Fibroblast of skin of back (primary cell): ENCODE results near the gene LRPAP1.

ENCODE experiments used
- DNase-seq: peaks from one replicate; pipeline ENCODE4 v3.0.0-alpha.2; 2013

Gene LRPAP1

DNA sequence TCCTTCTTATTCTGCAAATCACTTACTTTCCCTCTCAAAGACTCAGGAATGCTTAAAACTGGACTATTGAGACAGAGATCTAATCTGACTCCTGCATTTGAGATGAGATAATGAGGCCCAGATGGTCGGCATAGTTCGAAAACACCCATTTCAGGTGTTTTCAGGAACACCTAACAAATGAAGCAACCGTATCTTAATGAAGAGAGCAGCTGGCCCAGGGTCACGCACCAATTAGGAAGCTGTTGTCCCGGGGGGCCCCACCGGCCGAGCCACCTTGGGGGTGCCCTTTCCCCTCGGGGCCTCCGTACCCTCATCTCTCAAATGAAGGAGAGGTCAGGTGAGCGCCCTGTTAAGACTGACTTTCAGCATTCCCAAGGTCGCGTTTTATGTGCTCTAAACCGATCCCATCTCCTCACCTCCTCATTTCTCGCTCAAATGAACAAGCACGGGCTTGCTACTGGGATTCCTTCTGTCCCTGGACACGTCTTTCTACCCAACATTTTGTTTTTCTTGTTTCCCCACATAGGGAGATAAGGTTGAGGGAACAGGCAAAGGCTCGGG, 824 bp downstream of the LRPAP1 start:
- DNase-seq: no peak

DNA sequence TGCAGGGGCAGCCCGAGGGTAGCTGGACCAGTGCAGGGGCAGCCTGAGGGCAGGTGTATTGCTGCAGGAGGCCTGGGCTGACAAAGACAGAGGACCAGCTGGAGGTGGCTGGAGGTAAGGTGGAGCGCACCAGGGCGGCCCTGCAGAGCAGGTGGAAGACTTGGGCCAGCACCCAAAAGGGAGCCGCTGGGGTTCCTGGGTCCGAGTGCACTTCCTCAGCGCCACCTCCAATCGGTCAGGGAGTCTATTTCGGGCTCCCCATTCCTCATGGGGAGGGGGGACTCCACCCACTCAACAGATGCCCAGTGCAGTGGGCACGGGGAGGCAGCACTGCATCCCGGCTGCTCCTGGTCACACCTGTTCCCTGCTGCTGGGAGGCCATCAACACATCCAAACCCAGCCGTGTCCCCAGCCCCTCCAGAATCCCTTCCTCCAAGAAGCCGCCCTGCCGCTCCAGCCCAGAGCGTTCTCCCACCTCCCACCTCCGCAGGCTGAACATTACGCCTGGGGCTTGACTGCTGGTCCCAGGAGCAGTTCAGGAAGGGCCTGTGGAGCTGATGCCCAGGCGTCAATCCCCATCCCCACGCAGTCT, 1.5 kb downstream of the LRPAP1 start:
- DNase-seq: no peak

DNA sequence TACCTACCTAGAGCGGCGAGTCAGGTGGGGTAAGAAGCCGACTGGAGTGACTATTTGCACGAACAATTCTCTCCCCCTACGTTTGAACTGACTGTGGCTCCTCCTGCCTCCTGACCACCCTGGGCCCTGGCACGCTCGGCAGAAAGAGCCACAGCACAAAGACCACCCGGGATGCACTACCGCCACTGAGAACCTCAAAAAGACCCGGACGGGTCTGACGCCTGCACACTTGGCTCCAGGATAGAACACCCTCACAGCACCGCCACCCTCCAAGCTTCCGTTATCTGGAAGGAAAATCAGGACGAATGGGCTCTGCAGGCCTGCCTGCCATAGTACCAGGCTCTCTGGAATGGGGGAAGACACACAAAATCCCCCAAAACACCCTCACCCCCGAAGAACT, 2.2 kb downstream of the LRPAP1 start:
- DNase-seq: no peak

DNA sequence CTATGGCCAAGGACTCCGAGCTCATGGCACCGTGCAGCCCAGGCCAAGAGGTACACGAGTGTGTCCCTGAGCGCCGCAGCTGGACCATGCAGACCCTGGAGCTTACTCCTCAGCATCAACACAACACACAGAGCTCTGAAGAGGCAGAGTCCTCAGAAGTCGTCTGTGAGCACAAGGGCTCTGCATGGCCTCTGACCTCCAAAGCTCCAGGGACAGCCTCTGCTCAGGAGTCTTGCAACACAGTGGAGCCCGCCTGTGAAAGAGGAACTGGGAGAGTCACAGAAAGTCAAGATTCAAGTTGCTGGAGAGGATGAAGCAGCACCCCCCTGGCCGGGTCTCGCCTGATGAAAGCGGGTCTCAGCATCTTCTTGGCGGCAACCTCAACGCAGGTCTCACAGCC, 2.9 kb downstream of the LRPAP1 start:
- DNase-seq: no peak

DNA sequence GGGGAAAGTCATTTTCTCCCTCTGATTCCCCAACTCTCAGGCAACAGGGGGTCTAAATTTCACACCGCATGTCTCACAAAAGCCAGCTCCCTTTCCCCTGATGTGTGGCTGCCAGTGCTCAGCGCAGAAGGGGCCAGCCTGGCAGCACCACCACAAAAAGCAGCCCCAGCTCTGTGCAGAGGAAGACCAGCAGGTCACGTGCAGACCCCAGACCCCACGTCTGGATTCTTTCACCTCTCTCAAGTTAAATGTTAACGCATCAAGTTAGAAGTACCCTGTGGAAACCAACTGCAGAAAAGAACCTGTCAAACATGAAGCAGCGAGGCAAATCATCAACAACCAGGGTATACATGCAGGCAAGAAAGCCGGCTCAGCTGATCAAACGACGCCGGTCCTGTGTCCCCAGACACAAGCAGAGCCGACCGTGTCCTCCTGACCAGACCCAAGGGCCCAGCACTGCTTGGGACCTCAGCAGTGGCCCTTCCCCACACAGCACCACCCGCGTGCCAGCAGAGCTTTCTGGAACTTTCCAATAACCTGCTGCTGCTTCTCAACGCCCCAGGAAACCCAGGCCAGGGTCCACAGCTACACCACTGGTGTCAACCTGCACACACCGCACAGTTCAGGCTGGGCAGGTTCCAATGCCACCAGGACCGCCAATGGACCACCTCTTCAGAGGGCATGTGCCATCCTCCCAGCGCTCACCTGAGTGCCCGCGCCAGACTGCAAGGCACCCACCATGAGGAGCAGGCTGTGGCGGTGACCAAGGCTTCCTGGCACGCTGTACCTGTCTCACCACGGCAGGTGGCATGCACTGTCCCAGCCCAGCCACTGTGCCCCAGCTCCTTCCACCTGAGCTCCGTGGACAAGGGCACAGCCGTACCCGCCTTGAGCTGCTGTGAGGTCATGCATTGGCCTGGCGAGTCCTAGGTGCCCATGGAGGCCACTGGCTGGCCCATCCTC, 4.0 kb downstream of the LRPAP1 start:
- DNase-seq: no peak

DNA sequence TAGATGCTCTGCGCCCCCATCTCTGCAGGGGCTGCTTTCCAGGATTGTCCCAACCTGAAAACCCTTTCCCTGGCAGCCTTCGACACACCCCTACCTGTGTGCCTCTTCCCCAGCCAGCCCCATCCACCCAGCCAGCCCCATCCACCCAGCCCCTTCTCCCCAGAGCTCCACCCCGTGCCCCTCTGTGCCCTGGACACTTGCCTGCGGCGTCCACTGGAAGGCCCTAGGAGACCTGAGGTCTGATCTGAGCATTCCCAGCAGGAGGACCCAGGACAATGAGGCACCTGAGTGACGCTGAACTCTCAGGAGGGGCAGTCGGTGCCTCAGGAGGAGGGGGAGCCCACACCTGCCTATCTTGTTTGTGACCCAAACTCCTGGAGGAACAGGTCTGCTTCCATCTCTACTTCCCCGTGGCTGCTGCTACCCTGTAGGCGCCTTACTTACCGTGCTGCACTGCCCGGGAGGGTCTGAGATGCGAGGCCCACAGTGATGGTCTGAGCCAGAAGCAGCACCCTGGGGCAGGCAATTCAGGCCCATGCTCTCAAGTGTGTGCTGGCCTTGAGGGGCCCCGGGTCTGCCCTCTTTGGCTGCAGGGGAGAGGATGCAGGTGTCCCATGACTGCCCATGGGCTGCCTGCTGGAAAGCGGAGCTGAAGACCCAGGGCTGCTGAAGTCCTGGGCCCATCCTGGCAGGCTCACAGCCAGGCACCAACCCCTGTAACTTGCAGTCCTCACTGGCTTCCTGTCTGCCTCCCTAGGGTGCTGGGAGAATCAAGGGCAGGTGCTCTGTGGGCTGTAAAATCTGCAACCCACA, 4.9 kb downstream of the LRPAP1 start:
- DNase-seq: no peak

DNA sequence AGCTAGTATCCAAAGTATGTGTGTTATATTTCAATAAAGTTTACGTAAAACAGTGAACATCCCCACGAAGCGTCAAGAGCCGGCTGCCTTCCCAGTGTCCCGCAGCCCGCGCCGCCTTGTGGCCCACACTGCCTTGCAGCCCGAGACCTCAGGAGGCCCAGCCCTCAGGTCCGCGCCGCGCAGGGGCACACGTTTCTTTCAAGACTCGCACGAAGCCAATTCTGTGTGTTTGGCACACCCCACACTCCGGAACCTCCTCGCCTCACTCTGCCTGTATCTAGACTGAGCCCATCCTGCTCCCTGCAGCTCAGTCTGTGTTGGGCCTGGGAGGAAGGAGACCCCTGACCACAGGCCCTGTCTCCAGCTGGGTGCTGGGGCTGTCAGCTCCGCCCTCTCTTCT, 5.8 kb downstream of the LRPAP1 start:
- no peak for DNase-seq

DNA sequence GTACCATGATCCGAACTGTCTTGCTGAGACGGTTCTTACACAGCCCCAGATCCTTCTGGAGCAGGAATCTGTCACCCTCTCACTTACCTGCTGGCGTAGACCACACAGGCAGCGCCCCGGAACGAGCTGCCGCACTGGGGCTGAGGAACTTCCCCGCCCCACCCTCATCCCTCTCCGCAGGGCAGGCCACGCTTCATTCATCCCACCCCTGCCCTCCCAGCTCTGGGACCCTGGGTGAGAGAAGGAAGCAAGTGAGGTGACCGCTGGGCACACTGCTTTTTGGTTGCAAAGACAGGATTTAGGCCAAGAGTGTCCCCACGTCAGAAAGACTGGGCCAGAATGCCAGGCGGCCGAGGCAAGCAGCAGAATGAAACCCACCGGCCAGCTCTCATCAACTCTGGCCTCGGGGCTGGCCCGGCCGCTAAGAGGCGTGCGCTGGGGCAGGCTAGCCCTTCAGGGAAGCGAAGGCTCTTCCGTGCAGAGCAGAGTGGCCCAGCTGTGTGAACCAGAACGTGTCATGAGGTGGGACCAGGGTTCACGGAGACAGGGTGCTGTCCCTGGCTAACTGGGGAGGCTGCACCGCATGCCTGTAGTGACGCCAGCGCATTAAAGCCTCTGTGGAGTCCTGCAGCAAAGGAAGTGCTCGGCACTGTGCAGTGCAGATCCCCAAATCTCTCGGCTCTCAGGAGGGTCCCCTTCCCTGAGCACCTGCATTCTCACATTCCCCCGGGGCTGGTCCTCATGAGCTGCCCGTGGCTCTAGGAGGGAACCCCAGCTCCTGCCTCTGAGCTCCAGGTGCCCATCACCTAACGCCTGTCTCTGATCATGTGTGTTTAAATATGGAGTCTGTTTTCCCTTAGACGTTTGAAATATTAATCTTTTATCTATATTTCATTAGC, 6.4 kb downstream of the LRPAP1 start:
- DNase-seq: no peak

DNA sequence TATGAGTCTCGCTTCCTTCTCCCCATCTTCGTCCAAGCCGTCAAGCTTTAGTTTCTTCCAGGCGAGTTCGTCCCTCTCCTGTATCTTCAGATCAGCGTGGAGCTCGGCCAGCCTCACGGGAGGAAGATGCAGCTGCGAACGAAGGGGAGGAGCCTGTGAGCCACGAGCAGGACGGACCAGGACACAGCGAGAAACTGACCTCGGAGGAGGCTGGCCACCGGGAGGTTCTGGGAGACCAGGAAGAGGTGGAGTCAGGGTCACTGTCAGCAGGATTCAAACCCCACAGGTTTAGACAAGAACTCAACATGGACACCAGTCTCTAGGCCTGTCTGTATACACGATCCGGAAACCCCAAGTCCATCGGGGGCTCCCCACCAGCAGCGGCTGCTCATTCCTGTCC, 7.3 kb downstream of the LRPAP1 start:
- no peak for DNase-seq

DNA sequence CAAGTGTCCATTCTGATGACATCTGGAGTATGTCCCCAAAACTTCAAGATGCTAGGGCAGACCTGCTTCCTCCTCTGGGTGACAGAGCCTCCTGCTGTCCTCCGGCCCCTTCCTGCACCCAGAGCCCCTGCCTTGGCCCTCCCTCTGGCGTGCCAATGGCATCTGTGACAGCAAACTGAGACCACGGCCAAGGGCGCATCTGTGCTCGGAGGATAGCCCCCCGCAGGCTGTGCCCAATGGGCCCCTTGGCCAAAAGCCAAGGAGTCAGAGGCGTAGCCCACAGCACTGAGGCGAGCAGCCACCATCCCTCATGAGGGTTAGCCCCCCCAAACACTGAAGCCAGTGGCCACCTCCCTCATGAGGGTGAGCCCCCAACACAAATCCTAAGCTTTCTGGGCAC, 7.9 kb downstream of the LRPAP1 start:
- DNase-seq: no peak

DNA sequence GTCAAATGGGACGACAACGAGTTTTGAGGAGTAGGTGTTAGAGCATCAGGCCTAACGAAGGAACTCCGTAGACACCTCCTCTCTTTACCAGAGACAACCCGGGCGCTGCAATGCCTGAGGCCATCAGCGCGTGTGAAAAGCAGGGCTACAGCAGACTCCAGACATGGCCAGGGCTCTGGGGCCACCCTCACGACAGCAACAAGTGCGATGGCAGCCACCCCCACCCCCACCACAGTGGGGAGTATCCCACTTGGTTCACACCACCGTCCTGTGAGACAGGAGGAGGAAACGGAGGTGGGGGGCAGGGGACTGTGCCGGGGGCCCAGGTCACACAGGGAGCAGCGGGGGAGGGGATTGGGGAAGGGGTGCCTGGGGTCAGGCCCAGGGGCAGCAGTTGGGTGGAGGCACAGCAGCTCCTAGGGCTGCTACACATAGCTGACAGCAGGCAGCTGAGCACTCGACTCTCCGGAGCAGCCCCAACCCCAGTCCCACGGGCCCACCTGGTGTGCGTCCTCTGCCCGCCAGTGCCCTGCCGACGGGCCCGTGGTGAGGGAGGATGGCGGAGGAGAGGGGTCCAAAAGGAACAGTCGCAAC, 8.5 kb downstream of the LRPAP1 start:
- no peak for DNase-seq

DNA sequence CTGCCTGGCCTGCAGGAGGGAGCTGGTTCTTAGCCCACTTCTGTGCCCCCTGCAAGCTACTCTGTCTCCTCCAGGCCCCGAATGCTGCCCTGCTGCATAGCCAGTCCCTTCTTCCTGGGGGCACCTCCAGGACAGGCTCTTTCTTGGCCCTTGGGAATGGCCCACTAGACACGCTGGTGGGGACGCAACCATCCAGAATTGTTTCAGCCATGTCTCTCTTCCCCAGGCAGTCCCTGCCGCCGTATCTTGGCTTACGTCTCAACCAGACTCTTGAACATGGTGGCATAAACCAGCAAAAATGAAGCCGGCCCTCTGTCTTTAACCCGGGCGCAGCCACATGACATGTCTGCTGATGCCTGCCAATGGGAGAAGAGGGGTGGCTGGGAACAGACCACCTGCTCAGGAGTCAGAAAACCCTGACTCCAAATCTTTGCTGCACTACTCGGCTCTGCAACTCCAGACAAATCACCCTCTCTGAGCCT, 9.0 kb downstream of the LRPAP1 start:
- no peak for DNase-seq

DNA sequence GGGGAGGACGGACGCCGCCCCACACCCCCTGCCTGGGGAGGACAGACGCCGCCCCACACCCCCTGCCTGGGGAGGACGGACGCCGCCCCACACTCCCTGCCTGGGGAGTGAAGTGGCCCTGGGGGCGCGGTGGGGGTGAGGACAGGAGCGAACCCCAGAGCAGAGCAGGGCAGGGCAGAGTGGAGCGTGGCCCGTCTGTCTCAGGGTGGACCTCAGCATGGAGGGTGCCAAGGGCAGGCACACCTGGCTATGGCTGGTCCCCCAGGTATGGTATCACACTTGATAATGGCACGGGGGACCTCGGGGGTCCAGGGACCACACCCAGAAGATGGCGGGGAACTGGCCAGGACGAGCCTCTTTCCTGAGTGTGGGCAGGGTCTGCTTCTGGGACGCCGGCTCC, 9.6 kb downstream of the LRPAP1 start:
- DNase-seq: no peak

DNA sequence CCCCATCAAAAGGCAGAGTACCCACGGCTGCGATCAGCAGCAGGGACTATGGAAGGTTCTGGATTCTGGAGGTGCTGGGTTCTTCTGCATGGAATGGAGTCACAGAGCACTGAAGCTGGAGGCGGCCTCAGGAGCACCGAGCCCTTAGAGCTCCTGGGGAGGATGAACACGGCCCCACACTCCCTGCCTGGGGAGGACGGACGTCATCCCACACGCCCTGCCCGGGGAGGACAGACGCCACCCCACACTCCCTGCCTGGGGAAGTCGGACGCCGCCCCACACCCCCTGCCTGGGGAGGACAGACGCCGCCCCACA, 9.9 kb downstream of the LRPAP1 start:
- no peak for DNase-seq

DNA sequence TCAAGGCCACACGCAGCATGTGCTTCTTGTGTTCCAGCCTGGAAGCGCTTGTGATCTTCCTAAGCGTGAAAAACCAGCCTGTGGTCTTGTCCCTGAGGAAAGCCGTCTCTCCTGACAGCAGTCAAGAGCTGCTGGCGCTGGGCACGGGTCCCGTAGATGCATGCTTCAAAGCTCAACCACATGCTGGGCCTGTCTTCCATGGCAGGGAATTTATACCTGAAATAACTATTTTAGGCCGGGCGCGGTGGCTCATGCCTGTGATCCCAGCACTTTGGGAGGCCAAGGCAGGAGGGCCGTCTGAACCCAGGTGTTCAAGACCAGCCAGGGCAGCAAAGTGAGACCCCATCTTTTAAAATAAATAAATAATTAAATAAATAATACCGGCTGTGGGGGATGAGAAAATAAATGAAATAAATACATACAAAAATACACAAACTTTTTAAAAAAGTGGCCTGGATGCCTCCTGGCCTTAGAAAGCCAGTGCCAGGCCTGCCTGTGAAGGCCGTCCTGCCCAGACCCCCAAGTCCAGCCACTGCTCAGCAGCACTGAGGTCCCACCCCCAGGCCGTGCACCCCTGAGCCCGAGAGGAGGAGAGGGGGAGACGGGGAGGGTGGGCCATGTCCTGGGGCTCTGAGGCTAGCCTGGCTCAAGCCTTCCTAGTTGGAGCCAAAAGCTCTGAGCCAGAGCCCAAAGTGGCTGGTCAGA, 10.4 kb downstream of the LRPAP1 start:
- no peak for DNase-seq

DNA sequence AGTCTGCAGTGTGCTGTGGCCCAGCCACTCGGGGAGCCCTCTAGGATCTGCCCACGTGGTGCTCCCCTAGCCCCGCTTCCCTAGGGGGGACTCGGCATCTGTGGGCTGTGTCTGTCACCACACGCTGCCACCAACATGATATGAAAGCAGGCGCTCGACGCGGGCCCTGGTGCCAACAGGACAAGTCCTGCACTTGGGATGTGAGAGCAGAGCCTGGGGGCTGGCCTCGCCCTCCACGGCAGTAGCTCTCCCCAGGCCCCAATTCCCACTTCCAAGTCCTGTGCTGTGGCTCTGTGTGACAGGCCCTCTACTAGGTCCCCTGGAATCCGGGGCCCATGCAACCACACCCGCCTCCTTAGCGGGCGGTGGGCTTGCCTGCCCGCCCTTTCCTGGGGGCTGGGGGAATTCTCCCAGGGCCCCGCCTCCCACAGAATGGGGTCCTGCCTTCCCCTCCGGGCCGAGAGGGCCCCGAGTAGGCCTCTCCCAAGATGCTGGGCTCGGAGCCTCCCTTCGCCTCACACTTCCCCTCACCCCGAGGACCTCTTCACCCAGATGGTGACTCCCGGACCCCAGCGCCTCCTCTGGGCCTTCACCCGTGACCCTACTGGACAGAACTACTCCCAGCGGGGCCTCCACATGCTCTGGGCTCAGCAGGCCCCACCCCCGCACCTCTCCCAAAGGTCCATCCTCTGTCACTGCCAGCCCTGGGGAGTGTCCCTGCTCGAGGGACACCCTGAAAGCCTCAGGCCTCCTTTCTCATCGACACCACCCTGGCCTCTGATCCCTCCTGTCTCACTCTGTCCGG, 11.2 kb downstream of the LRPAP1 start:
- no peak for DNase-seq

DNA sequence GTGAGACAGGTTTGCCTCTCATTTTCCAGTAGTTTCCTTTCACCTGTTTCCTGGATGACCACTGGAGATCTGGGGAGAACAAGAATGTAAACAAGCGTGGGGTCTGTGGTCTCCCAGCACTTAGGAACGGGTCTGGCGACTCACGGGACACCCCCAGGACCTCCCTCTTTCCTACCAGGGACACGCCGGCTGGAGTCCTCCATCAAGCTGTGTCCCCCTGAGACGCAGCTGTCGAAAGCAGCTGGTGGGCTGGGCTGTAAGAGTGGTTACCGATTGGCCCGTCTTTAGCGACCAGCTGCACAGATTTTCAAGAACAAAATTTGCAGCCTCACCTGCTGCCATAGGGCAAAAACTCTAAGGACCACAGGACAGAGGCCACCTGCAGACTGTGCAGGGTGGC, 11.9 kb downstream of the LRPAP1 start:
- DNase-seq: no peak

DNA sequence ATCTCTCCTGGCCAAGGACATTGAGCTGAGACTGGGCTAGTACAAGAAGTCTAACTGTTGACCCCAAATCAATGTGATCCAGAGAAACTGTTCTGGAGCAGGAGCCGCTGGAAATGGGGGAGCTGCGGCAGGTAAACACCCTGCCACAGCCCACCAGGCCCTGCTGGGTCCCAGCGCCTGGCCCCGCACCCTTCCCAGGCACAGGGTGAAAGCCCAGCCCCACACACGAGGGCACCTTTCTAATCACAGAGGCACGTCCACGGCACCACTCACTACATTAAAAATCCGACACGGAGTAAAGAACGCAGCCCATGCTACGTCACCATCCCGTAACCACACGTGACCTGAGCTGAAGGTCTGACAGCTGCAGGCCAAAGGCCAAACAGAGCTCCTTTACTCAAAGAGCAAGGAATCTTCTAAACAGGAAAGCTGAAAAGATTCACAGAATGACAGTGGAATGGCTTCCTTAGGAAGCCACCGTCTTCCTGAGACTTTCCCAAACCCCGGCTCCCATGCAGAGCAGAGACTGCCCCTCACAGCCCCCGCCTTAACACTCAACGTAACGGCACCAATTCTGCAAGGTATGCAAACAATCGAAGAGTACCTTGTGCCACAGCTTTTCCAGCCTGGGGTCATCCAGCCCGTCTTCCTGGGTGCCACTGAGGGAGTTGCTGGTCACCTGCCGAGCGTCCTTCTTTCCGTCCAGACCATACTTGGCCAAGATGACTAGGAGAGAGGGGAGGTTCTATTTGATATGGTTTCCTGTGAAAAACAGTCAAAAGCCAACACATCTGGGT, 12.6 kb downstream of the LRPAP1 start:
- no peak for DNase-seq

DNA sequence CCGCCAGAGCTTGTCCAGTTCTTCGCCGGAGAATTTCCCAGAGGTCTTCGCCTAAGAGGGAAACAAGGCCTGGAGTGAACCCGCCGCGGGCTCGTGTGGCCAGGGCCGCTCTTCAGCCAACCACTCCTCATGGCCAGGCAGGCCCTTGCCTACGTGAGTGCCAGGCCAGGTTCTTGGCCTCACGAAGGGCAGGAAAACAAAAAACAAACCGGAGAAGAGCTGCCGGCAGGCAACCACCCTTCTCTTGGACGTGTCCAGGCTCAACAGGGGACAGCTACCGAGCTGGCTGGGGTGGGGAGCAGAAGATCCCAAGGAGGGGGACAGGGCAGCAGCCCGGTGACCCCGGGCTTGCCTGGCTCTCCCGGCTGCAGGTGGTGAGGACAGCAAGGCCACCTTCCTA, 13.3 kb downstream of the LRPAP1 start:
- DNase-seq: no peak
